EH (cell line): ENCODE results near the gene ARHGEF40.

Experiments
- DNase-seq: peaks from one replicate; pipeline ENCODE4 v3.0.0-alpha.2; 2015; ENCODE audit warnings: low read depth

The ARHGEF40 gene

DNA sequence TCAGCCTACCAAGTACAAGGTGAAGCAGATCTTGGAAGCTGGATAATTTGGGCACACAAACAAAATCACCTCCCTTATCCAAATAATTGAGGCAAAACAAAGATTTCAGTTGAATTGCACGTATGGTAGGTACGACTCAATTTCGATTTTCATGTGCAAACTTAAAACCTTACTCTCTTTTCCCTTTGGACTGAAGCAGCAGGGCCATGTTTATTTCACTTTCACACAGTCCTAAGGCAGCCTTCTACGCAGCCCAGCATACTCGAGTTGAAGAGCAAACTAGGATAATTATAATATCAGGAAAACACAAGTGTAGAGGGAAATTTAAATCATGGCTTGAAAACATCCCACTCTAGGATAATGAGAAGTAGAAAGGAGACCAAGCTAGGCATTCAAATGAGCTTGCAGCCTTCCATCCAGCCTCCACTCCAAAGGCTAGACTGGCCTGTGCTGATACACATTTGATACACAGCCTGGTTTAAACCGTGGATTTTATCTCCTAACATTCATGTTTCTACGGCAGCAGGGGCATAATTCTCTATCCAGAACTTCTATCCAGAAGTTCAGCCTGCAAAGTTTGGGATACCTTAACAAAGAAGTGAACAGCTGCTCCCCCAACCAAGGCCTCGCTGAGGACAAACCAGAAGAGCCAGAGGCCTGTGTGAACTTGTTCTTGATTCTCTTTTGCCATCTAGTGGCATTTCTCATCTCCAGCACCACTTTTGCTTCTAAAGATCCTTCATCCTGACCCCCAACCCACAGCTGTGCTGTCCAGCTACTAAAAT lies 30.3 kb upstream of the ARHGEF40 start:
- peak; percentile 67 for DNase-seq

DNA sequence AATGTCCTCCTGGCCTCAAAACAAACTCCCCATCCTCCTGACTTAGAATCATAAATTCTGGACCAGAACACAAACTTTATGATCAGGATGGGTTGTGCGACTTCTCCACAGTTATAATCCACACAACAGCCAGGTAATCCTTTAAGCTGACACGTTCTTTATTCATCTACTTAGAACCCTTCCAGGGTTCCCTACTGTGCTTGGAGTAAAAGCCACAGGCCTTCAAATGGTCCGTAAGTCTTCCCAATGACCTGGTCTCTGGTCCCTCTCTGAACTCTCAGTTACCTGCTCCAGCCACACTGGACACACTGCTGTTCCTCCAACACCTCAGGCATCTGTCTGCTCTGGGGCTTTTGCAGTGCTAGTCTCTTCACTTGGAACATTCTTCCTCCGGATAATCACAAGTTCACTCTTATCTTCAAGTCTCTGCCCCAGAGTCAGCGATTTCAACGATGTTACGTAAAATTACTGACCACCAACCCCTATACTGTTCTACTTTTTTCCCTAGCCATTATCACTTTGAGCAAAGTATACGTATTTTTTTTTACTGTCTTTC lies 29.7 kb upstream of the ARHGEF40 start:
- no peak for DNase-seq

- DNase-seq, result peak; percentile 57
Measured at GRCh38 chr14:21040941-21041340, 29.2 kb upstream of the ARHGEF40 start.

DNA sequence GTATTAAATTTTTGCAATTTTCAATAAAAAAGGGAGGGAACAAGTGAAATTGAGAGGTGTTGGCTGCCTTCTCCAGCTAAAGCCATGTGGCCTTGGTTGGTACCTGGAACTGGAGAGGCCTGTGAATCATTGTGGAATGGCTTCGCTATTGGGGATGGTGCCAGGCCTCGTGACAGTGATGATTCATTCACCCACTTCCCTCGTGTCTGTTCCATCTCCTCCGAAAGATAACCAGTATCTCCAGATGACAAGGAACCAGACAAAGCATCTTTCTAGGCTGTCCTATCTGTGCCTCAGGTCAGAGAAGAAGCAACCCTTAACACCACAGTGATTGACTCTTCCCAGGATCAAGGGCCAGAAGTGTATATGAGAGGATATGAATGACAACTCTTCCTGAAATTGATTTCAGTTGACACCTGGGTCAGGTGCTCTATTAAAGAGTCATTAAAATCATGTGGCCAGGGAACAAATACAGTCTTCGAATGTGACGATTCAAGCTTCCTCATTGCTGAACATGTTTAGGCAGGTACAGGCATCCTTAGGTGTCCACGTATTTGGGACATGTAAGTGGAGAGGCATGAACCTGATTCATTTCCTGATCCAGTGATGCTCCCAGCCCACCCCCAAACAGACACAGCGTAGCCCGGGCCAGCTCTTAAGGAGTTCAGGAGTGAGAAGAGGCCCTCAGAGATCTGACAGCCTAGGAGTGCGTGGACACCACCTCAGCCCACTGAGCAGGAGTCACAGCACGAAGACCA lies 28.2 kb upstream of the ARHGEF40 start, which contains the start of gene RNASE7:
RNASE7 (plus strand) TSS at position 687 of the 758 bp plus-strand sequence. CDS start 631 bp downstream, outside the sequence.
- DNase-seq, result peak; percentile 68

GRCh38 chr14:21042918-21043317 lies 27.2 kb upstream of the ARHGEF40 start:
- DNase-seq, result no peak

DNA sequence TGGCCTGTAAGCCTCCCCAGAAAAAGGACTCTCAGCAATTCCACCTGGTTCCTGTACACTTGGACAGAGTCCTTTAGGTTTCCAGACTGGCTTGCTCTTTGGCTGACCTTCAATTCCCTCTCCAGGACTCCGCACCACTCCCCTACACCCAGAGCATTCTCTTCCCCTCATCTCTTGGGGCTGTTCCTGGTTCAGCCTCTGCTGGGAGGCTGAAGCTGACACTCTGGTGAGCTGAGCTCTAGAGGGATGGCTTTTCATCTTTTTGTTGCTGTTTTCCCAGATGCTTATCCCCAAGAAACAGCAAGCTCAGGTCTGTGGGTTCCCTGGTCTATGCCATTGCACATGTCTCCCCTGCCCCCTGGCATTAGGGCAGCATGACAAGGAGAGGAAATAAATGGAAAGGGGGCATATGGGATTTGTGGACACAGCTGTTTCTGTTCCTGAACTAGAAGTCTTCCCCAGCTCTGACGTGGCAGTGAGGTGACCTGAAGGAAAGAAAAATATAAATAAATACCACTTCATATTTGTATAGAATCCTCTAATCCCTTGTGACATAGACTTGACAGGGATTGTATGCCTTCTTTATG lies 26.6 kb upstream of the ARHGEF40 start:
- no peak for DNase-seq

GRCh38 chr14:21043974-21044618 lies 26.0 kb upstream of the ARHGEF40 start:
- DNase-seq, result peak; percentile 8

DNA sequence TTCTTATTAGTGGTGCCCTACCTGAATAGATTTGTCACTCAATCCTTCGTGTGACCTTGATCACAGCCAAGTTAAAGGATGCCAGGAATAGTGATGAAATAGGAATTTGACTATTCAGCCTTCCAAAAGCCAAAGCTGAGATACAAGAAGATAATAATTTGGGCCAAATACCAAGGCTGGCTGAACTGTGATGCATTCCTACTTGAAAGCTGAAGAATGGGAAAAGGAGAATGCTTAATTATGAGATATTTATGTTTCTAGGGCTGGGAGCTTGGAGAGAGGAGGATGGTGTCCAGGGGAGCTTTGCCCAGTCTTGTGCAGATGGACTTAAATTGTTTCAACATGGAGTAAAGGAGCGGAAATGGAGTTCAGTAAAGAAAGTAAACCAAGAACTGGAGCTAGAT lies 22.7 kb upstream of the ARHGEF40 start:
- DNase-seq, result peak; percentile 83

DNA sequence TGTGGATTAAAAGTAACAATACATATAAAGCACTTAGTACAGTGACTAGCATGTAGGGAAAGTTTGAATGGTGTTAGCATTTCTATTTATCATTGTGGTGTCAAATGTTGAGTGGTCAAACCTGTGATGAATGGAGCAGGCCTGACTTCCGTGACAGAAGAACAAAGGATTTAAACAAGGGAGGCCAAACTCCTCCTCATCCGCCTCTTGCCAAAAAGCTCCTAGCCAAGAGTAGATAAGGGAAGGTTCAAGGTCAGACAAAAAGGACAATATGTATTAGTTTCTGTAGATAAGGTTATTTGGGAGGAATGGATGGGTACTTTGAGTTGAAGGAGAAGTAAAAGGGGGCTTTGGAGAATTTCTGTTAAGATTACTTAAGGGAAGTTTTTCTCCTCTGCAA lies 21.5 kb upstream of the ARHGEF40 start:
- no peak for DNase-seq

- peak; percentile 70 for DNase-seq
Measured at GRCh38 chr14:21049271-21049673, 20.8 kb upstream of the ARHGEF40 start.

DNA sequence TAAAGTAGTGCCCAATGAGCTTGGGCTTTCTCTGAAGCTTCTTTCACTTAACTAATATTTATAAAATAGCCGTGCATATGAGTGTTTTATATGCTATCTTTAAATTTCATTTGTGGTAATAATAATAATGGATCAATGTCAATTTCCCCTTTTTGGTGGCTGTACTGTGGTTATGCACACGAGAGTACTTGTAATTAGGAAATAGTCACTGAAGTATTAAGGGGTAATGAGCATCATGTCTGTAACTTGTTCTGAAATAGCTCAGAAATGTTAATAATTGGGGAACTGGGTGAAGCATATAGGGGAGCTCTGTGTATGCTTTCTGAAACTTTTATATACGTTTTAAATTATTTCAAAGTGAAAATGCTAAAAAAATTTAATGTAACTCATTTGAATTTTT lies 19.5 kb upstream of the ARHGEF40 start:
- no peak for DNase-seq

- no peak for DNase-seq
Measured at GRCh38 chr14:21053184-21054122, 16.7 kb upstream of the ARHGEF40 start.

DNA sequence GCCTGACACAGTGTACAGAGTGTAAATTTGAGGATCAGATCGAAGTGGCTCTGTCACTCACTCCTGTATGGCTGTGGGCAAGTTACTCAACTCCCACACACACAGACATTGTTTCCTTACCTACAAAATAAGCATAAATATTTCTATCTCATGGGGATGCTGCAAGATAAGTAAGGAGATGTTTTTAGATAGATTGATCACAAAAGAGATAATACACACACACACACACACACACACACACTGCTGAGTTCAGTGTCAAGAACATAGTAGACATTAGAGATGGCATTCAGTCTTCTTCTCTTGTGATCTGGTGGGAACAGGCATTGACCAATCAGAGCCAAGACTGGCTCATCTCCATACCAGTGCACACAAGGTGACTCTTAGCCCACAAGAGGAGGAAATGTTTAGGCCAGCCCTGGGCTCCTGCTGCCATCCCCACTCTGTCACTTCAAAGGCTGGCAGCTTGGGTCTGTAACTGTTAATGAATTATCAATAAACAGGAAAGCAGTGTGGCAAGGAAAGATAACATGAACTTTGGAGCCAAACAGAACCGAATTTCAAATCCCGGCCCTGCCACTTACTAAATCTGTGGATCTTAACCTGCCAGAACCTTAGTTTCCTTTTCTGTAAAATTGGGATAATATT lies 15.9 kb upstream of the ARHGEF40 start:
- no peak for DNase-seq

DNA sequence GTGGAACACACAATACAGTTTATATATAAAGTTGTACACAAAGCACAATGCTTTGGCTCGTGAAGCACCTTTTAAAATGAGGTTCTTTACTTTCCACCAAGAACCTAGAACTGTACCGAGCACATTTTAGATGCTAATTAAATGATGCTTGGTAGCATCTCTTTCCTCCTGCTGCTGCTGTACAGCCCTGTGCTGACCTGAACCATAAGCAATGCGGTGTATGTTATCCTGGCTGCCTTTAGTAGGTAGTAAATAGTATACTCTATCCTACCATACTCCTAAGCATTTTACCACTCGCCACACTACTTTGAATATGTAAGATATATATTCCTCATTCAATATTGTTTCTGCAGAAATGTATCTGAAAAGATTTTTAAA lies 15.3 kb upstream of the ARHGEF40 start:
- DNase-seq, result no peak

DNA sequence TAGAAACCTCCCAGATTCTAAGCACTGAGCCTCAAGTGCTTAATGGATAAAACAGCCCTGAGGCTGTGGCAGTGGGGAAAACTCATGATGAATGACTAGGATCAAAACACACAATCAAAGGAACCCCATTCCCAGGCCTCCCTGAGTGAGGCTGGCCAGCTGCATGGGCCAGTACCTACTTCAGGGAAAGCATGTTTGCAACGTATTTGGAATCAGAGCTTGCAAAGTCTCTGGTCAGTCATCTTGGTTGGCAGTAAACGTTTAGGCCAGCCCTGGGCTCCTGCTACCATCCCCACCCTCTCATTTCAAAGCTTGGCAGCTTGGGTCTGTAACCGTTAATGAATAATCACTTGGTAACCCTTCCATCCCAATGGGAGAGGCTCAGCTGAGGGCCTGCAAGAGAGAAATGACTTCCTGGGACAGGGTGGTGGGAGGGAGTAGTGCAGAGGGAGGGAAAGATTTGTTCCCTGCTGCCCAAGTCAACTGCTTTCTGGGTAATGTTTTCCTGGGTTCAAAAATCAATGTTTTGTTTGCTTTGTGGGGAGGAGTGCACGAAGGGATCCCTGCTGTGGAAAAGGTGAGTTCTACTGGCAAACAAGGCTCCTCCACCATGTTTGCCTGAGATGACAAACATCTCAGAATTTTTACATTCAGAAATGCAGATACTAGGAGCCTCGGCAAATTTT lies 14.5 kb upstream of the ARHGEF40 start:
- DNase-seq, result no peak

DNA sequence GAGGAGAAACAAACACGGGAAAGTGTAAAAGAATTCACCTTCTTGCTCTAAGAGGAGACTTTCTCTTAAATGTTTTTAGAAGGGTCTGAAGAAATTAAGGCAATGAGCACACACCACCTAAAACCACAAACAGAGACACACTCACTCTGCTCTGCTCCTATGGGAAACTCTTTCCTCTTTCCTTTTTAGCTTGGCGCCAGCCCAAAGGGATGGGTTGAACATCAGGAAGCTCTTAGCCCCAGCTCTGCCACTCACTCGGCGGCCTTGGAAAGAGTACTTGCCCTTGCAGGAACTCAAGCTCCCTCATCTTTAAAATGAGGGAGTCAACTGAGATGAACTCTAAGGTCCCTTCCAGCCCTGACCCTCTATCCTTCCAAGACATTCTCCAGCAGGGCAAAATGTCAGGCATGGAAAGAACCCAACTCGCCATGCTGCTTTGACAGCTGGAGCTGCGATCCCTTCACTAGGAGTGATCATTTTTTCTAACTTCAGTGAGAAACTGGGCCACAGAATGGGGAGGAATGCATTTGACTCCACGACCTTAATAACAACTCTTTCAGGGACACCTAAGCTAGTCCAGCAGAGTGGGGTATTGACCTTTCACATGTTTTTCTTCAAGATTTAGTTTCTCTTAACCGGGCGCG lies 13.5 kb upstream of the ARHGEF40 start:
- peak; percentile 63 for DNase-seq

GRCh38 chr14:21057803-21058675 lies 12.1 kb upstream of the ARHGEF40 start, which contains the start of gene RNASE8:
TSS of gene RNASE8 (plus strand) at chr14:21057822. CDS start at chr14:21057893, 71 bp downstream.
- DNase-seq, result peak; percentile 50

- no peak for DNase-seq
Measured at GRCh38 chr14:21058903-21059302, 11.2 kb upstream of the ARHGEF40 start.
